NCI-H1417 treated with DMSO at 0.1 percent for 48 hours (cell line): Measurements from ENCODE around the gene PROC.
A peak's percentile ranks its signal among the peaks of the same experiment; 100 is the strongest.

Experiments used
- DNase-seq: peaks from one replicate; lab custom pipeline; 2025; lab: John Stamatoyannopoulos, UW

Gene PROC

DNA sequence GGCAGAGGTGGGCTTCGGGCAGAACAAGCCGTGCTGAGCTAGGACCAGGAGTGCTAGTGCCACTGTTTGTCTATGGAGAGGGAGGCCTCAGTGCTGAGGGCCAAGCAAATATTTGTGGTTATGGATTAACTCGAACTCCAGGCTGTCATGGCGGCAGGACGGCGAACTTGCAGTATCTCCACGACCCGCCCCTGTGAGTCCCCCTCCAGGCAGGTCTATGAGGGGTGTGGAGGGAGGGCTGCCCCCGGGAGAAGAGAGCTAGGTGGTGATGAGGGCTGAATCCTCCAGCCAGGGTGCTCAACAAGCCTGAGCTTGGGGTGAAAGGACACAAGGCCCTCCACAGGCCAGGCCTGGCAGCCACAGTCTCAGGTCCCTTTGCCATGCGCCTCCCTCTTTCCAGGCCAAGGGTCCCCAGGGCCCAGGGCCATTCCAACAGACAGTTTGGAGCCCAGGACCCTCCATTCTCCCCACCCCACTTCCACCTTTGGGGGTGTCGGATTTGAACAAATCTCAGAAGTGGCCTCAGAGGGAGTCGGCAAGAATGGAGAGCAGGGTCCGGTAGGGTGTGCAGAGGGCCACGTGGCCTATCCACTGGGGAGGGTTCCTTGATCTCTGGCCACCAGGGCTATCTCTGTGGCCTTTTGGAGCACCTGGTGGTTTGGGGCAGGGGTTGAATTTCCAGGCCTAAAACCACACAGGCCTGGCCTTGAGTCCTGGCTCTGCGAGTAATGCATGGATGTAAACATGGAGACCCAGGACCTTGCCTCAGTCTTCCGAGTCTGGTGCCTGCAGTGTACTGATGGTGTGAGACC, at the start of gene PROC:
Gene PROC, plus strand, starts transcription at position 128 of the 812 bp plus-strand sequence. CDS start 1,516 bp downstream, outside the sequence.
- no peak for DNase-seq

- DNase-seq, result no peak
Observed at GRCh38 chr2:127370010-127370409, 48.2 kb upstream of the PROC start.

DNA sequence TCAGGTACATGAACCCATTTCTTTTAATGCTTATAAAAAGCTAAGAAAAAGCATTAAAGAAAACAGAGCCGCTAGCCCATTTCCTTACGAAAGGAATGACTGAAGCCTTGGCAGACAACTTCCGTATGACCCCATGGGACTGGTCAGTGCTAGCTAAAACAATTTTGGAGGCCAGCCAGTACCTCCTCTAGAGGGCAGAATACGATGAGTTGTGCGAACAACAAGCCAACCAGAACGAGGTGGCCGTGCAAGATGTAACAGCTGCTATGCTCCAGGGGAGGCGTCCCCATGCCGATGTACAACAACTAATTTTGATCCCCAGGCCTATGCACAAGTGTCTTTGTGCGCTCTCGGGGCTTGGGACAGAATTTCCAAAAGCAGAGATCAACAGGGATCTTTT, 47.2 kb upstream of the PROC start:
- DNase-seq, result no peak

DNA sequence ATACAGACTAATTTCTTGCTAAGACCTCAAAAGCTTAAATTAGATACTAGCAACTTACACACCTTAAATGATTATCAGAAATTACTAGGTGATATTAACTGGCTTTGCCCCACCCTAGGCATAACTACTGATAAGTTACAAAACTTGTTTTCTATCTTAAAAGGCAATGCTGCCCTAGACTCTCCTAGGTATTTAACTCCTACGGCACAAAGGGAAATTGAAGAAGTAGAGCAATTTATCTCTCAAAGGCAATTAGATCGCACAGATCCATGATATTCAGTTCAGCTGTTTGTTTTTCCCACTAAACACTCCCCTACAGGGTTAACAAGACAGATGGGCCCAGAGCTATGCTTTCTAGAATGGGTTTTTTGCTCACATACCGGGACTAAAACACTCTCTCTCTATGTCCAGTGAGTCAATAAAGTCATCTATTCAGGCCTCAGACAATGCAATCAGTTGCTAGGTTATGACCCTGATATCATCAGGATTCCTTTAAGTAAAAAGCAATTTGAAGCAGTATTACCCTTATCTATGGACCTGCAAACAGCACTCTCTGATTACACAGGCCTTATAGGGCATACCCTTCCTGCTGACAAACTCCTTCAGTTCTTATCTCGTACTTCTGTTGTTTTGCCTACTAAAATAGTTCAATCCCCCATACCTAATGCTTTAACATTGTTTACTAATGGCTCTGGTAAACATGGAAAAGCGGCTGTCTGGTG, 44.7 kb upstream of the PROC start:
- DNase-seq, result no peak

DNA sequence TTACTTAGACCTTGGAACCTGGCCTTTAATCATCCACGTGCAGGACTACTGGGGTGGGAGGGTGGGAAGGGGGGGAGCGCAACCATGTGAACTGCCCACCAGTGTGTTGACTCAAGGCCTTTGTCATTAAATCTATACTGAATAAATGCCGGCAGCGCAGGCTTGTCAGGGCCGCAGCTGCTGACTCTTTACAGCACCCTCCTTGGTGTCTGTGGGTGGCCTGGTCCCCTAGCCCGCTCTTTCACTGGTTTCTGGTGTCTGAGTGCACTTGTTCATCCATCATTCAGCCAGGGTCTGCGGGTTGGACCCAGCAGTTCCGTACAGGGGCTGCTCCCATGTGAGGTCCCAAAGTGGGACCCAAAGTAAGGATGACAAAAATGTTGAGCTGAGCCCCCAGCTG, 42.0 kb upstream of the PROC start:
- no peak for DNase-seq

- DNase-seq, result no peak
Observed at GRCh38 chr2:127377262-127377661, 41.0 kb upstream of the PROC start.

- DNase-seq, result no peak
Observed at GRCh38 chr2:127378720-127379119, 39.5 kb upstream of the PROC start.

- DNase-seq, result no peak
Observed at GRCh38 chr2:127379712-127380355, 38.4 kb upstream of the PROC start.

DNA sequence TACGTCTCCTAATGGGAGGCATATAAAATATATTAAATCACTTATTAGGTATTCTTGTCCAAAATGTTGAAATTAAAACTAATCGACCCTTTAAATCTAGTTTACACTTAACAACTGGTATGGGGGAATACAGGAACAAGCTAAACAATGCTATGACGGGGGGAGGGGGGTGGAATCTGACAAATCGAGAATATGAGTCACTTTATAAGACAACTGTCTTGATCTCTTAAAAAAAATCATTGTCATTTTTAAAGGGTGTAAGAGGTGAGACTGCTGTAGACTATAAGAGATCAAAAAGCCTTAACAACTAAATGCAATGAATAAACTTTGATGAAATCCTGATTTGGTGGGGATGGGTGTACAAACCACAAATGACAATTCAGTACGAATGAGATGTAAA, 36.5 kb upstream of the PROC start:
- DNase-seq, result no peak

DNA sequence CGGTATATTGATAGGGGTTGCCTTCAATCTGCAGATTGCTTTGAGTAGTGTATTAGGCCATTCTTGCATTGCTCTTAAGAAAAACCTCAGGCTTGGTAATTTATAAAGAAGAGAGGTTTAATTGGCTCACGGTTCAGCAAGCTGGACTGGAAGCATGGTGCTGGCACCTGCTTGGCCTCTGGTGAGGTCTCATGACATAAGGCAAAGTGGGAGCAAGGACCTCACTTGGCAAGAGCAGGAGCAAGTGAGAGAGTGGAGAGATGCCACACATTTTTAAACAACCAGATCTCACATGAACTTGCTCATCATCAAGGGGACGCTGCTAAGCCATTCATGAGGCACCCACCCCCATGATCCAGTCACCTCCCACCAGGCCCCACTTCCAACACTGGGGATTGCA, 35.4 kb upstream of the PROC start:
- DNase-seq, result no peak

GRCh38 chr2:127384529-127384928, 33.7 kb upstream of the PROC start:
- DNase-seq, result no peak

DNA sequence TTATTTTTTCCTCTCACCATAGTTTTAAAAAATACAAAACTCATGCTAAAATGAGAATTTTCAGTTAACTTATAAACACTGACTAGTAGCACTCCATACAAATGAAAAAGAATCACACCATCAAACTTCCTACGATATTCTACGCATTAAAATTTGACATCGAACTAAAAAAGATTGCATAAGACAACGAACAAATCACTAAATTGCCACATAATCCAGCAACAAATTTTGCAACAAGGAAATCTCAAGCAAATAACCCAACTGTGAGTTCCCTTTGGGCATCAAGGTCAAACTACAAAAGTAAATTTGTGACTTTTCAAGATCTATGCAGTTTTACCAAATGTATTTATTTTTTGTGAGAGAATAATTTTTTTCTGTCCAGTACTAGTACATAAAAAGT, 32.0 kb upstream of the PROC start:
- no peak for DNase-seq

DNA sequence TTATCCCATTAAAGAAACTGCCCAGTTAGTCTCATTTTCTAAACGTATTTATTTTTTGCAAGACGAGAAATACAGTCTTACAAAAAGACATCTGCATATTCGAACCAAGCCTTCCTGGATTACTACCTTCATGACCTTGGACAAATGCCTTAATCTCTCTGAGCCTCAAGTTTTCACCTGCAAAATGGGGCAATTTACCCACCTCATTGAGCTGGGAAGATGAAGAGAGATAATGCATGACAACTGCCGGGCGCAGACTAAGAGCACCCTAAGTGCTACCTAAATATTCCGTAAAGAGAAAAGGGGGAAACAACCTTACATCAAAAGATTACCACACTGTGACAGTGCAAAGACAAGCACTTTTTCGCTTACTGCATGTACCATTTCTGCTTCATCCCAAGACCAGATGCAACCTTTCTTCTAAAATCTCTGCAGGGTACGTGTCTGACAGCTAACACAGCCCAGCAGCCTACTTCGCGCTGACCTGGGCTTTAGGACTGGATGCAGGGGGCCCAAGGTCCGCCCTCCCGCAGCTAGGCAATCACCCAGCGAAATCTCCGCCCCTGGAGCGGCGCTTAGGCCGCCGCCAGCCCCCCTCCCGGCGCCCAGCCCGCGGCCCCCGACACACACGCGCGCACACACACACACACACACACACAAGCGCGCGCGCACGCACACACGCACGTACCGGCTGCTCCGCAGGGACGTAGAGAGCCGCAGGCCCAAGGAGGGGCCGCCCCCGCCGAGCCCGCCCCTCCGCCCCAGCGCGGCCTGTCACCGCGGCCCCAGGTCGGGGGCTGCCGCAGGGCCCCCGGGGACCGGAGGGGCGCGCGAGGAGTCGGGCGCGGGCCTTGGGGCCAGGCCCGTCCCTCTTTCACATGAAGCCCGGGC, 31.2 kb upstream of the PROC start:
- DNase-seq, result peak; percentile 12

DNA sequence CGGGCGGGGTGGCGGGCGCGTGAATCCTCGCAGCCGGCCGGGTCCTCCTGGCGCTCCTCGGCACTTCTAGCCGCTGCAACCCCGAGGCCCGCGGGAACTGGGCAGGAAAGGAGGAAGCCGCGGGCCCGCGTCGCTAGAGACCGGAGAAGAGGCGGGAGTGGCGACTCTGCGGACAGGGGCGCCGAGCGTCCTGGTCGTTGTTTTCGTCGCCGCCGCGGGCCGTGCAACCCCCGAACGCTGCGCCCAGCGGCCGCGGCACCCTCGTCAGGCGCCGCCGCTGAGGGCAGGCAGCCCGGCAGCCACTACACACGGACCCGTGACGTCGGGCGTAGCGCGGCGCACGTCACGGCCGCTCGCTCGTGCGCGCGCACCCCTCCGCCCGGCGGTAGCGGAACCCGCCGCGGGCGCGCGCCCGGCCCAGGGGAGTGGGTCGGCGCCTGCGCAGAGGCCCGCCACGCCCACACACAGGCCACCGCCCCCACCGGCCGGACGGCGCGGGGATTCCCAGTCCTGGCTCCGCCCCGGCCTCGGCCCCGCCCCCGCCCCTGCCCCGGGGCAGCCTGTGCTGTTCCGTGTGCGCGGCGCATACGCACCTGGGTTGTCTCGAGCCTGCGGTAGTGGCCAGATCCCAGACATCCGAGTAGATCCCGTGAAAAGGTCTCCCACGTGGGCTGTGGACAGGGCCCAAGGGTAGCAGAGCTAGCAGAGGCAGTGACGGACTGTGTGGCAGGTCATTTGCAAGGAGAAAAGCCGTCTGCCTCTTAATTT, 30.4 kb upstream of the PROC start, which contains the start of gene MAP3K2:
Gene MAP3K2, minus strand, starts transcription at position 321 of the 768 bp plus-strand sequence. CDS start 44,846 bp downstream, outside the sequence.
- DNase-seq, result peak; percentile 26

GRCh38 chr2:127388423-127389164, 29.6 kb upstream of the PROC start:
- no peak for DNase-seq

DNA sequence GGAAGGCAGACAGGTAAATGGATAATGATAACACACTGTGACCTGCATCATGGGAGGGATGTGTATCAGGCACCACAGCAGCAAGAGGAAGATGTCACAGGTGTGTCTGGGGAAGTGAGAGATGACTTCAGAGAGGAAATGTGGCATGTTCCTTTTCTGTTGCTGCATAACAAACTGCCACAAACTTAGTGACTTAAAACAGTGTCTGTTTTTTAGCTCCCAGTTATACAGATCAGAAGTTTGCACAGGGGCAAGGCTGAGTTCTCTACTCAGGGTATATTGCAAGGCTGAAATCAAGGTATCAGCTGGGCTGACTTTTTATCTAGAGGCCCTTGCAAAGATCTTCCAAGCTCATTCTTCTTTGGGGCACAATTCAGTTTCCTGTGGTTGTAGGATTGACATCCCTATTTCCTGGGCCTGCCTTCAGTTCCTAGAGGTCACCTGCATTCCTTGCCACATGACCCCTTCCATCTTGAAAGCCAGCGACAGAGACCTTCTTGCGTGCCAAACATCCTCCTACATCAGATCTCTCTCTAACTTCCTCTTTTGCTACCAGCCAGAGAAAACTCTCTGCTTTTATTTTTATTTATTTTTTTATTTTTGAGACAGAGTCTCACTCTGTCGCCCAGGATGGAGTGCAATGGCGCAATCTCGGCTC, 28.3 kb upstream of the PROC start:
- DNase-seq, result no peak

GRCh38 chr2:127392133-127392827, 25.9 kb upstream of the PROC start:
- no peak for DNase-seq

DNA sequence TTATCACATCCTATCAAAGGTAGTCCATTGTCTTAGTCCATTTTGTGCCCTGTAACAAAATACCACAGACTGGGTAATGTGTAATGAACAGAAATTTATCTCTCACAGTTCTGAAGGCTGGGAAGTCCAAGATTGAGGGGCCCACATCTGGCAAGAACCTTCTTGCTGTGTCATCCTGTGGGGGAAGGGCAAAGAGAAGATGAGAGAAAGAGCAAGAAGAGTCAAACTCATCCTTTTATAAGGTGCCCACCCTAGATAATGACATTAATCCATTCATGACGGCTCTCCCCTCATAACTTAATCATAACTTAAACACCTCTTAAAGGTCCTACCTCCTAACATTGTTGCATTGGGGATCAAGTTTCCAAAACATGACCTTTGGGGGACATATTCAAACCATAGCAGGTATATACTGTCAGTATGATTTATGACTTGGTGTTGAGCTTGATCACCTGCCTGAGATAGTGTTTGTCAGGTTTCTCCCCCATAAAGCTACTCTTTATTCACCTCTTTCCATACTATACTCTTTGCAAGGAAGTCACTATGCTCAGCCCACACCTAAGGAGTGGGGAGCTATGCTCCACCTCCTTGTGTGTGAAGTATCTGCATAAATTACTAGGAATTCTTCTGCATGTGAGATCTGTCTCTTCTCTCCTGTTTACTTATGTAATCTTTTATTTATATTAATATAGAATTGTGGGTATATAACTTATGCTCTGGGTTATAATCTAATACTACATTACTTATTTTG, 25.2 kb upstream of the PROC start:
- no peak for DNase-seq
